Thoracic aorta (tissue), 2 donors: ENCODE results near the gene TLCD1. TPM values are rescaled to one million over a fixed set of nuclear protein-coding genes. Genes with fewer than 3 reads are reported as not detected.
A peak's percentile ranks its signal among the peaks of the same experiment; 100 is the strongest.

Experiments
- ATAC-seq: fragments of 150-250 bp; one replicate; pipeline ENCODE4 v1.8.0; 2017; ENCODE audit warnings: low read depth; ENCODE audit not compliant: insufficient number of reproducible peaks, low FRiP score
- DNase-seq: peaks from one replicate; pipeline ENCODE4 v3.0.0-alpha.2; 2020; ENCODE audit warnings: low spot score
- H3K27ac ChIP-seq, 2 donors: fragments of 200-600 bp; sonication (generic); 1 replicate in 1 of 2; 2 replicates in 1 of 2; pipeline ENCODE4 v1.5.1; 2016; ENCODE audit warnings: mild to moderate bottlenecking in 2 of 2, moderate library complexity in 2 of 2
- H3K27me3 ChIP-seq: fragments of 200-600 bp; sonication (generic); replicated peaks from 2 replicates; pipeline ENCODE4 v1.6.0; 2016; ENCODE audit warnings: mild to moderate bottlenecking; ENCODE audit not compliant: insufficient read depth
- H3K36me3 ChIP-seq: fragments of 200-600 bp; sonication (generic); one replicate; pipeline ENCODE4 v1.5.1; 2016
- H3K4me1 ChIP-seq, 2 donors: fragments of 200-600 bp; sonication (generic); 1 replicate in 1 of 2; 2 replicates in 1 of 2; pipeline versions ENCODE4 v1.5.1 to v1.6.0; 2016; ENCODE audit warnings: low read depth in 2 of 2, mild to moderate bottlenecking in 1 of 2; ENCODE audit not compliant: control insufficient read depth in 1 of 2
- H3K4me3 ChIP-seq: fragments of 200-600 bp; sonication (generic); 2 replicates; pipeline ENCODE4 v1.5.1; 2016; ENCODE audit warnings: mild to moderate bottlenecking
- H3K9me3 ChIP-seq: fragments of 200-600 bp; sonication (generic); 2 replicates; pipeline ENCODE4 v1.5.1; 2016
- total RNA-seq, 2 donors: library from RNA; depleted of rRNA; stranded (reverse); fragments of >200 nt; gene quantifications; one replicate each; pipeline versions ENCODE4 v1.1.0 to v1.2.3, GENCODE V29; 2016
- TF ChIP-seq, protein P1 (sequence below): fragments of 200-600 bp; sonication (generic); IDR thresholded peaks from one replicate; pipeline ENCODE4 v1.5.1; 2019; ENCODE audit warnings: antibody characterized with exemption

The TLCD1 gene
- total RNA-seq, 2 donors from 2014 or later, result 1.9 TPM; not detected in 1

- ATAC-seq (peak; percentile 56), DNase-seq (no peak)
- Histone ChIP-seq H3K4me1 (peaks cover 23 to 47% of the 10 kb centered on the region in 2 donors), H3K27me3 (no peaks in the 10 kb centered on the region), H3K27ac (peak within 1 kb of the TSS; percentile 86 to 93), H3K9me3 (no peaks in the 10 kb centered on the region), H3K36me3 (peaks cover 1% of the 10 kb centered on the region), H3K4me3 (peak within 1 kb of the TSS; percentile 88)
- TF ChIP-seq, protein P1, sequence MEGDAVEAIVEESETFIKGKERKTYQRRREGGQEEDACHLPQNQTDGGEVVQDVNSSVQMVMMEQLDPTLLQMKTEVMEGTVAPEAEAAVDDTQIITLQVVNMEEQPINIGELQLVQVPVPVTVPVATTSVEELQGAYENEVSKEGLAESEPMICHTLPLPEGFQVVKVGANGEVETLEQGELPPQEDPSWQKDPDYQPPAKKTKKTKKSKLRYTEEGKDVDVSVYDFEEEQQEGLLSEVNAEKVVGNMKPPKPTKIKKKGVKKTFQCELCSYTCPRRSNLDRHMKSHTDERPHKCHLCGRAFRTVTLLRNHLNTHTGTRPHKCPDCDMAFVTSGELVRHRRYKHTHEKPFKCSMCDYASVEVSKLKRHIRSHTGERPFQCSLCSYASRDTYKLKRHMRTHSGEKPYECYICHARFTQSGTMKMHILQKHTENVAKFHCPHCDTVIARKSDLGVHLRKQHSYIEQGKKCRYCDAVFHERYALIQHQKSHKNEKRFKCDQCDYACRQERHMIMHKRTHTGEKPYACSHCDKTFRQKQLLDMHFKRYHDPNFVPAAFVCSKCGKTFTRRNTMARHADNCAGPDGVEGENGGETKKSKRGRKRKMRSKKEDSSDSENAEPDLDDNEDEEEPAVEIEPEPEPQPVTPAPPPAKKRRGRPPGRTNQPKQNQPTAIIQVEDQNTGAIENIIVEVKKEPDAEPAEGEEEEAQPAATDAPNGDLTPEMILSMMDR, result no peak
Measured at GRCh38 chr17:28743243-28744103, 17.4 kb upstream of the TLCD1 start, which contains the start of gene TRAF4. Gene TRAF4, plus strand, starts transcription at chr17:28744011. Its CDS starts 102 bp downstream, at chr17:28744113.

DNA sequence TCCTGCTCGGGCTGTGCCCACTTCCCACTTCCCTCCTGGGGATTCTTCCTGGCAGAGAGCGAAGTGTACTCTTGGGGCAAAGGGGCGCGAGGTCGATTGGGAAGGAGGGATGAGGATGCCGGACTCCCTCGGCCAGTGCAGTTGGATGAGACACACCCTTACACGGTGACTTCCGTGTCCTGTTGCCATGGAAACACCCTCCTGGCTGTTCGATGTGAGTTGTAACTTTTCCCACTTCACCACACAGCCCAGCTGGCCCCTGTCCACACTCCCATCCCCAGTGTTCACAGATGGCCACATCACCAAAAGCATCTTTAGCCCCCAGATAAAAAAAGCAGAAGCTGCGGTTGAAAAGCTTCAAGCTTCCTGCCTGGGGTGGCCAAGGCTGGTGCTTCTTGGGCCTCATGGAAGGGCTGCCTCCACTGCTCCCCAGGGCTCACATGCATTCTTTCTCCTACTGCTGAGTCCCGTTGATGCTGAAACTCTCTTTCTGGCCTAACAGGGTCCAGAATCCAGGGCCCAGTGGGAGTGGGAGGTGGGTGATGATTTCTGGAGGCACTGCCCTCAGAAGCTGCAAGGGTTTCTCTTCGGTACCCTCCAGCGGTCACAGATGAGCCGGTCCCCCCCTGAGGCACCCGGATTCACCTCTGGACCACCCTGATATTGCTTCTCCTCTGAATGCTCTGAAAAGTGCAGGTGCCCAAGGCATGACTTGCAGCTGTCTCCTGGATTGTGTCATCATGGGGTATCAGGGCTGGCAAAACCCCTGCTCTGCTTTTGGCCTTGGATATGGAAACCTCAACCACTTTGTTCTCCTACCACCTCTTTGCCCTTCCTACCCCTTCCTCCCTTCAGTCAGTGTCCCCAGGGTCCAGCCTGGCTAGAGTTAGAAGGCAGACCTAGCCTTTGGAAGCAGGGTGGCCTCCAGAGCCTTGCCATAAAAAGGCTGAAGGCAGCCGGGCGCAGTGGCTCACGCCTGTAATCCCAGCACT is 15.6 kb upstream of the TLCD1 start:
- no peak overlapping the region for H3K4me3 ChIP-seq
- peaks cover 15 to 37% of the 10 kb centered on the region in 2 donors for H3K4me1 ChIP-seq
- no peaks in the 10 kb centered on the region for H3K27me3 ChIP-seq
- no peaks in the 10 kb centered on the region for H3K9me3 ChIP-seq
- no peak for ATAC-seq
- no peak for DNase-seq
- TF ChIP-seq, protein P1, result no peak
- no peaks in the 10 kb centered on the region for H3K36me3 ChIP-seq
- H3K27ac ChIP-seq, result no peak overlapping the region

- no peaks in the 10 kb centered on the region for H3K27me3 ChIP-seq
- TF ChIP-seq, protein P1, result no peak
- H3K9me3 ChIP-seq, result no peaks in the 10 kb centered on the region
- ATAC-seq (no peak), DNase-seq (no peak)
- no peak overlapping the region for H3K4me3 ChIP-seq
- no peak overlapping the region for H3K27ac ChIP-seq
- peaks cover 5 to 27% of the 10 kb centered on the region in 2 donors for H3K4me1 ChIP-seq
- H3K36me3 ChIP-seq, result no peaks in the 10 kb centered on the region
Measured at GRCh38 chr17:28740406-28741357, 14.6 kb upstream of the TLCD1 start.

- no peaks in the 10 kb centered on the region for H3K27me3 ChIP-seq
Measured at GRCh38 chr17:28738680-28739384, 12.8 kb upstream of the TLCD1 start.

More at GRCh38 chr17:28738680-28739384, 12.8 kb upstream of the TLCD1 start:
- Histone ChIP-seq H3K36me3 (no peaks in the 10 kb centered on the region), H3K9me3 (no peaks in the 10 kb centered on the region), H3K4me3 (no peak overlapping the region), H3K27ac (no peak overlapping the region), H3K4me1 (peaks cover 0 to 12% of the 10 kb centered on the region in 2 donors)
- TF ChIP-seq, protein P1, result no peak
- no peak for DNase-seq
- no peak for ATAC-seq
